GM21619 (cell line): ENCODE measurements around the gene TRIM71.
"Not testable (repeated sequence)": the region's sequence is repeated elsewhere in the genome, so short reads cannot be mapped to it uniquely, and the experiment has no call there.

Experiments
- ATAC-seq: cut with Tn5 transposase; IDR thresholded peaks from one replicate; pipeline ENCODE4 v1.9.1; 2021; ENCODE audit not compliant: unreplicated experiment

The TRIM71 gene

DNA sequence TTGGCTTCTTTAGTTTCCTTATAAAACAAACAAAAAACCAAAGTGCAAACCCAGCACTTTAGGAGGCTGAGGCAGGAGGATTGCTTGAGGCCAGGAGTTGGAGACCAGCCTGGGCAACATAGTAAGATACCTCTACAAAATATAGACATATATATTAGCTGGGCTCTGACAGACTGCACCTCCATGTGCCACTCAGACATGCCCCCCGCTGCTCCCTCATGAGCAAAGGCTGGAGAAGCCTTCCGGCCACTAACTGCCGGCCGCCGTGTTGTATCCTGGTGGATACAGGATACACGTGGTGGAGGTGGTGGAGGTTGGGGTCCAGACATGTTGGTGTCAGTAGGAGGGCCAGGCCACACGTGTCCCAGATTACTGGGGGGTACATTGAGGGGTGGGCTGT, 104.3 kb downstream of the TRIM71 start:
- no peak for ATAC-seq

DNA sequence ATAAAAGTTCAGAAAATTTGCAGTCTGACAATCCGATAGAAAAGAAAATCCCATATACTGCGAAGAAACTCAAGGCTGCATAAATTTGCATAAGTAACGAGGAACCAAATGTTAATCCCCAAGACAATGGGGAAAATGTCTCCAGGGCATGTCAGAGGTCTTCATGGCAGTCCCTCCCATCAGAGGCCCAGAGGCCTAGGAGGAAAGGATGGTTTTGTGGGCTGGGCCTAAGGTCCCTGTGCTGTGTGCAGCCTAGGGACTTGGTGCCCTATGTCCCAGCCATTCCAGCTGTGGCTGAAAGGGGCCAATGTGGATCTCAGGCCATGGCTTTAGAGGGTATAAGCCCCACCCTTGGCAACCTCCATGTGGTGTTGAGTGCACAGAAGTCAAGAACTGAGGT, 112.4 kb downstream of the TRIM71 start:
- ATAC-seq = no peak

DNA sequence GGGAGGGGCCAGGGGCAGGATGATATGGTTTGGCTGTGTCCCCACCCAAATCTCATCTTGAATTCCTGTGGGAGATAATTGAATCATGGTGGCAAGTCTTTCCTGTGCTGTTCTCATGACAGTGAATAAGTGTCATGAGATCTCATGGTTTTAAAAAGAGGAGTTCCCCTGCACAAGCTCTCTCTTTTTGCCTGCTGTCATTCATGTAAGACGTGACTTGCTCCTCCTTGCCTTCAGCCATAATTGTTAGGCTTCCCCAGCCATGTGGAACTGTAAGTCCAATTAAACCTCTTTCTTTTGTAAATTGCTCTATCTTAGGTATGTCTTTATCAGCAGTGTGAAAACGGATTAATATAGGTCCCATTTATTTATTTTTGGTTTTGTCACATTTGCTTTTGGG, 113.5 kb downstream of the TRIM71 start:
- not testable (repeated sequence) for ATAC-seq

DNA sequence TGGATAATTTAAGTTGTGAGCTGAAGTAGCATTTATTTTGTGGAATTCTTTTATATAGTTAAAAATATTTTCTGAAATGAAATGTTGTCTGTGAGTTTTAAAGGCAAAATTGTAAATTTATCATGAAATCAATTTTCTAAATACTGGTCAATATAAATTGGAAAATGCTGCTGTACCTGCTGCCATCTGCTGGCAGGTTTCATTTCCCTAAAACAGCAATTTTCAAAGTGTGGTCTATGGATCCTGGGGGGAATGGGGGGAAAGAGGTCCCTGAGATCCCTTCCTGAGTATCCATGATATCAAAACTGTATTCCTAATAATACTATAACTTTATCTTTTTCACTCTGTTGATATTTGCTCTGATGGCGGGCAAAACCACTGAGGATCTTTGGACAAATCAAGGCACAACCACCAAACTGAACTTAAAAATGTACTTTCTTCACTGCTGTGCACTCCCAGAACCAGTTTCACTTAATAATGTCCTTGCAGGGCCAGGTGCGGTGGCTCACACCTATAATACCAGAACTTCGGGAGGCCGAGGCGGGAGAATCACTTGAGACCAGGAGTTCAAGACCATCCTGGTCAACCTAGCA, 116.4 kb downstream of the TRIM71 start:
- ATAC-seq = no peak

DNA sequence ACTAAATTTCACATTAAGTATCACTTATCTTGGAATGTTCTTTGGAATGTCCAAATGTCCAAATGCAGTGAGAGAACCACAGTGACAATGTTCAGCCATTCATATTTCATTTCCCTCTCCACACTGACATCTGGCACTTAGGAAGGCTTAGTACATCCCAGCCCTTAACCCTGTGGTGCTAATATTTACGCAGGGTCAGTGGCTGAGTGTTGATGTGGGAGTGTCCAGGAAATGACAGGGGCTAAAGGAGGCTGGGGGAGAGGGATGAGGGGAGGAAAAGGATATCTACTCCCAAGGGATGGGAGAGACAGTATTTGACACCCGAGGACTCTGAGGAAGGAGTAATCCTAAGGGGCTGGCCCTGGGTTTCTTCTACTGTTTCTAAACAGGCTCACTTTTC, 119.5 kb downstream of the TRIM71 start:
- ATAC-seq = no peak

DNA sequence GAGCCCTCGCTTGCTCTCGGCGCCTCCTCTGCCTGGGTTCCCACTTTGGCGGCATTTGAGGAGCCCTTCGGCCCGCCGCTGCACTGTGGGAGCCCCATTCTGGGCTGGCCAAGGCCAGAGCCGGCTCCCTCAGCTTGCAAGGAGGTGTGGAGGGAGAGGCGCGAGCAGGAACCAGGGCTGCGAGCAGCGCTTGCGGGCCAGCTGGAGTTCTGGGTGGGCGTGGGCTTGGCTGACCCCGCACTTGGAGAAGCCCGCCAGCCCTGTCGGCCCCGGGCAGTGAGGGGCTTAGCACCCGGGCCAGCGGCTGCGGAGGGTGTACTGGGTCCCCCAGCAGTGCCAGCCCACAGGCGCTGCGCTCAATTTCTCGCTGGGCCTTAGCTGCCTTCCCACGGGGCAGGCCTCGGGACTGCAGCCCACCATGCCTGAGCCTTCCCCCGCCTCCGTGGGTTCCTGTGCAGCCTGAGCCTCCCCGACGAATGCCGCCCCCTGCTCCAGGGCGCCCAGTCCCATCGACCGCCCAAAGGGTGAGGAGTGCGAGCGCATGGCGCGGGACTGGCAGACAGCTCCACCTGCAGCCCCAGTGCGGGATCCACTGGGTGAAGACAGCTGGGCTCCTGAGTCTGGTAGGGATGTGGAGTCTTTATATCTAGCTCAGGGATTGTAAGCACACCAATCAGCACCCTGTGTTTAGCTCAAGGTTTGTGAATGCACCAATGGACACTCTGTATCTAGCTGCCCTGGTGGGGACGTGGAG, 121.9 kb downstream of the TRIM71 start:
- not testable (repeated sequence) for ATAC-seq

DNA sequence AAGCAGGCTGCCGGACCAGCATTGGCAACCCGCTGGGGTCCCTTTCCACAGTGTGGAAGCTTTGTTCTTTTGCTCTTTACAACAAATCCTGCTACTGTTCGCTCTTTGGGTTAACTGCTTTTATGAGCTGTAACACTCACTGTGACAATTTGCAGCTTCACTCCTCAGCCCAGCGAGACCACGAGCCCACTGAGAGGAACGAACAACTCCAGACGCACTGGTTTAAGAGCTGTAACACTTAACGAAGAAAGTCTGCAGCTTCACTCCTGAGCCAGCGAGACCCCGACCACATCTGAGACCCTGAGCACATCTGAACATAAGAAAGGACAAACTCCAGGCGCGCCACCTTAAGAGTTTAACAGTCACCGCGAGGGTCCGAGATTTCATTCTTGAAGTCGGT, 122.9 kb downstream of the TRIM71 start:
- ATAC-seq = no peak

DNA sequence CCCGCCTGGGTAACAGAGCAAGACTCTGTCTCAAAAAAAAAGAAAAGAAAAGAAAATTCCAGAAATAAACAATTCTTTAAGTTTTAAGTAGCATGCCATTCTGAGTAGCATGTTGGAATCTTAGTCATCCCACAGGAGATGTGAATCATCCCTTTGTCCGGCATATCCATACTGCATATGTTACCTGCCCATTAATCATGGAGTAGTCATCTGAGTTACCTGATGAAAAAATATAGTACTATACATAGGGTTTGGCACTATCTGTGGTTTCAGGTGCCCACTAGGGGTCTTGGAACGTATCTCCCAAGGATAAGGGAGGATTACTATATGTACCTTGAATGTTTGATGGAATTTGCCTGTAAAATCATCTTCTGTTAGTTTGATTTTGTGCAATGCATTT, 127.3 kb downstream of the TRIM71 start:
- no peak for ATAC-seq

DNA sequence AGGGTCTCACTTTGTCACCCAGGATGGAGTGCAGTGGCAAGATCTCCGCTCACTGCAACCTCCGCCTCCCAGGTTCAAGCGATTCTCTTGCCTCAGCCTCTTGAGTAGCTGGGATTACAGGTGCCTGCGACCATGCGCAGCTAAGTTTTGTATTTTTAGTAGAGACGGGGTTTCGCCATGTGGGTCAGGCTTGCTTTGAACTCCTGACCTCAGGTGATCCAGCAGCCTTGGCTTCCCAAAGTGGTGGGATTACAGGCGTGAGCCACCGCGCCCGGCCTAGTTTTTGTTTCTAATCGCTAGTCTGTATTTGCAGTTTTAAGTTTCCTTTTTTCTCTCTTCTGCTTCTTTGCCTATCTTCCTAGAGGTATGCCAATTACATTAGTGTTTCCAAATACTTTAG, 127.8 kb downstream of the TRIM71 start:
- not testable (repeated sequence) for ATAC-seq

DNA sequence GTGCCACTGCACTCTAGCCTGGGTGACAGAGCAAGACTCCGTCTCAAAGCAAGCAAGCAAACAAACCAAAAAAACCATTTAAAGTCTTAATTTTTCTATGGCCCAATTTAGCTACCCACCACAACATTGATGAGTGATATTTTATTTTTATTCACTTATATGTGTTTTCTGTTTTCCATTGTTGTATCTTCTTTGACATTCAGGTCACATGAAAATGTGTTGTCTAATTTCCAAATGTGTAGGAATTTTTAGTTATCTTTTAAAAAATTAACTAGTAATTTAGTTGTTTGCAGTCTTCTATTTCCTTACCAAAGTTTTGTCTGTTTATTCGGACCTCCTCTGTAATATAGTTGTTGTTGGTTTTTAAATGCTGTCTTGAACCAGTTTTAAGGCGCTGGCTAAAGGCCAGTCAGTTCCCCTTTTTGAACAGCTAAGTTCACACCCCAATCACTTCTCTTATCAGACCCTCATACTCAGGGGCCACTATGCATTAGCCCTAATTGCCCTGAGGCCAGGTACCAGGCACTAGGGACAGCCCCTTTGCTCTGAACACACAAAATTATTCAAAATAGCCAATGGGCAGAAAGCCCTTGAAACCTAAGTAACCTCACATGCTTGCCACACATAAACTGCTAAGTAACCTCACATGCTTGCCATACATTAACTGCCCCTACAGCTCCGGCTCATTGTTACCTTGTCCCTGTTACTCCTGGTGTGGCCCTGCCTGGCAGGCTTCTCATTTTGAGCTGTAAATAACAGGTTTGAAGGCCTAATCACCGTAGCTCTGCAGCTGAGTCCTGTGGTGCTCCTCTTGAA, 129.4 kb downstream of the TRIM71 start:
- peak; percentile 27 for ATAC-seq
